Naive thymus-derived CD8-positive, alpha-beta T cell (primary cell): ENCODE data around the gene ERGIC1. TPM values are rescaled to one million over a fixed set of nuclear protein-coding genes. Genes with fewer than 3 reads are reported as not detected.
"Not testable (repeated sequence)": the region's sequence is repeated elsewhere in the genome, so short reads cannot be mapped to it uniquely, and the experiment has no call there.

Source experiments
- ATAC-seq, 2 donors: fragments of 150-1000 bp; cut with Tn5 transposase in 1 of 2; sonication (Bioruptor Pico), chemical (Tn5 transposase) in 1 of 2; 1 replicate in 1 of 2; 2 replicates in 1 of 2; pipeline ENCODE4 v1.10.0; 2021; ENCODE audit warnings: mild to moderate bottlenecking in 2 of 2, moderate library complexity in 2 of 2
- POLR2A ChIA-PET: fragments of 350-600 bp; sonication (Branson Sonifier 250); formaldehyde crosslinking; loops from one replicate; lab custom pipeline; 2021; ENCODE audit warnings: antibody characterized with exemption; lab: Charles Lee
- DNase-seq, 10 donors: peaks; one replicate each; pipeline versions ENCODE4 v3.0.0 to v3.0.0-alpha.2; 2020 to 2022
- H3K27ac Mint-ChIP-seq, 10 donors: one replicate each; pipeline ENCODE4 v1.8.0; 2020 to 2022; ENCODE audit warnings: mild to moderate bottlenecking in 10 of 10, mixed read lengths in 10 of 10, moderate library complexity in 4 of 10, inconsistent platforms in 1 of 10
- H3K27me3 Mint-ChIP-seq, 5 donors: one replicate each; pipeline ENCODE4 v1.8.0; 2021 to 2022; ENCODE audit warnings: mixed read lengths in 5 of 5
- H3K36me3 Mint-ChIP-seq, 3 donors: one replicate each; pipeline ENCODE4 v1.8.0; 2020 to 2022; ENCODE audit warnings: mixed read lengths in 3 of 3, mild to moderate bottlenecking in 2 of 3, inconsistent platforms in 1 of 3
- H3K4me1 Mint-ChIP-seq, 4 donors: one replicate each; pipeline ENCODE4 v1.8.0; 2021 to 2022; ENCODE audit warnings: mixed read lengths in 4 of 4
- H3K4me3 Mint-ChIP-seq, 10 donors: one replicate each; pipeline ENCODE4 v1.8.0; 2020 to 2022; ENCODE audit warnings: mild to moderate bottlenecking in 10 of 10, mixed read lengths in 10 of 10, moderate library complexity in 6 of 10, inconsistent platforms in 1 of 10
- H3K9me3 Mint-ChIP-seq, 9 donors: one replicate each; pipeline ENCODE4 v1.8.0; 2020 to 2022; ENCODE audit warnings: mixed read lengths in 9 of 9, mild to moderate bottlenecking in 3 of 9, inconsistent platforms in 1 of 9, moderate library complexity in 1 of 9
- polyA plus RNA-seq, 3 donors: library from polyadenylated mRNA; unstranded; fragments of 300-500 nt; fragmentation: Illumina TruSeq; gene quantifications; one replicate each; pipeline ENCODE4 v1.2.3, GENCODE V29; 2021
- total RNA-seq, 8 experiments: library from RNA in 2 of 8; stranded (reverse) in 2 of 8; gene quantifications; one replicate each; pipeline ENCODE4 v1.2.3 and lab custom pipeline; 2021 to 2026

The ERGIC1 gene
- total and polyA plus RNA-seq, 5 experiments from 2014 or later = 18.4 to 74.4 (median 23.8) TPM

GRCh38 chr5:172864171-172864570 is 30.1 kb downstream of the ERGIC1 start:
- H3K4me3 Mint-ChIP-seq, DNase-seq, H3K9me3 Mint-ChIP-seq, H3K27me3 Mint-ChIP-seq, ATAC-seq, POLR2A ChIA-PET, H3K36me3 Mint-ChIP-seq: not testable (repeated sequence)
- peak overlapping the region in 1 of 10 donors; percentile 6 for H3K27ac Mint-ChIP-seq
- peaks cover 36 to 78% (median 61%) of the 10 kb centered on the region in 4 donors for H3K4me1 Mint-ChIP-seq

- no peak overlapping the region for H3K4me3 Mint-ChIP-seq
- H3K9me3 Mint-ChIP-seq = no peaks in the 10 kb centered on the region
- no peak for ATAC-seq
- peaks cover 35 to 72% (median 58%) of the 10 kb centered on the region in 4 donors for H3K4me1 Mint-ChIP-seq
- POLR2A ChIA-PET = no interaction called here
- no peak for DNase-seq
- H3K27me3 Mint-ChIP-seq = no peaks in the 10 kb centered on the region
- peaks cover 0 to 8% (median 0%) of the 10 kb centered on the region in 3 donors for H3K36me3 Mint-ChIP-seq
- peak overlapping the region in 2 of 10 donors; percentile 6 to 33 for H3K27ac Mint-ChIP-seq
These were observed 30.7 kb downstream of the ERGIC1 start for GRCh38 chr5:172864747-172865146.

GRCh38 chr5:172866378-172866777 is 32.3 kb downstream of the ERGIC1 start:
- peaks cover 26 to 56% (median 42%) of the 10 kb centered on the region in 4 donors for H3K4me1 Mint-ChIP-seq
- H3K27me3 Mint-ChIP-seq = no peaks in the 10 kb centered on the region
- DNase-seq = no peak
- no peak for ATAC-seq
- POLR2A ChIA-PET = no interaction called here
- peak overlapping the region in 3 of 10 donors; percentile 60 to 71 (median 61) for H3K27ac Mint-ChIP-seq
- H3K36me3 Mint-ChIP-seq = peaks cover 0 to 8% (median 0%) of the 10 kb centered on the region in 3 donors
- no peaks in the 10 kb centered on the region for H3K9me3 Mint-ChIP-seq
- no peak overlapping the region for H3K4me3 Mint-ChIP-seq

- no peak for ATAC-seq
- peak overlapping the region in 3 of 10 donors; percentile 28 to 68 (median 61) for H3K27ac Mint-ChIP-seq
- no peaks in the 10 kb centered on the region for H3K27me3 Mint-ChIP-seq
- peak in 1 of 10 donors; percentile 22 for DNase-seq
- H3K36me3 Mint-ChIP-seq = peaks cover 0 to 6% (median 0%) of the 10 kb centered on the region in 3 donors
- peaks cover 24 to 49% (median 36%) of the 10 kb centered on the region in 4 donors for H3K4me1 Mint-ChIP-seq
- no peaks in the 10 kb centered on the region for H3K9me3 Mint-ChIP-seq
- POLR2A ChIA-PET = no interaction called here
- H3K4me3 Mint-ChIP-seq = no peak overlapping the region
These were observed 33.0 kb downstream of the ERGIC1 start for GRCh38 chr5:172866802-172867748.

- no peaks in the 10 kb centered on the region for H3K27me3 Mint-ChIP-seq
- POLR2A ChIA-PET = no interaction called here
- H3K4me1 Mint-ChIP-seq = peaks cover 21 to 41% (median 33%) of the 10 kb centered on the region in 4 donors
- H3K36me3 Mint-ChIP-seq = peaks cover 0 to 6% (median 0%) of the 10 kb centered on the region in 3 donors
- no peak overlapping the region for H3K4me3 Mint-ChIP-seq
- peak overlapping the region in 5 of 10 donors; percentile 24 to 74 (median 62) for H3K27ac Mint-ChIP-seq
- ATAC-seq (no peak), DNase-seq (peak in 1 of 10 donors; percentile 4)
- no peaks in the 10 kb centered on the region for H3K9me3 Mint-ChIP-seq
These were observed 33.8 kb downstream of the ERGIC1 start for GRCh38 chr5:172867761-172868435.

DNA sequence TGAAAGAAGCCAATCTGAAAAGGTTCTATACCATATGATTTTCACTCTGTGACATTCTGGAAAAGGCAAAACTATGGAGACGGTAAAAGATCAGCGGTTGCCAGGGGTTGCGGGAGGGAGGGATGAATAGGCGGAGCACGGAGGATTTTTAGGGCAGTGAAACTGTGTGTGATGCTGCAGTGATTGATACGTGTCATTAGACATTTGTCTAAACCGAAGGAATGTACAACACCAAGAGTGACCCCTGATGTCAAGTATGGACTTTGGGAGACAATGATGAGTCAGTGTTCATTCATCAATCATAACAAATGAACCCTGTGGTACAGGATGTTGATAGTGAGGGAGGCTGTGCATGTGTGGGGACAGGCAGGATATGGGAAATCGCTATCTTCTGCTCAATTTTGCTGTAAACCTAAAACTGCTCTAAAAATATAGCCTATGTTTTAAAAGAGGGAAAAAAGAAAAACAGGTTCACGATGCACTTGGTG is 34.4 kb downstream of the ERGIC1 start:
- peaks cover 0 to 6% (median 0%) of the 10 kb centered on the region in 3 donors for H3K36me3 Mint-ChIP-seq
- H3K27me3 Mint-ChIP-seq = no peaks in the 10 kb centered on the region
- no peaks in the 10 kb centered on the region for H3K9me3 Mint-ChIP-seq
- POLR2A ChIA-PET = no interaction called here
- no peak overlapping the region for H3K4me3 Mint-ChIP-seq
- no peak for ATAC-seq
- H3K4me1 Mint-ChIP-seq = peaks cover 23 to 39% (median 32%) of the 10 kb centered on the region in 4 donors
- no peak for DNase-seq
- H3K27ac Mint-ChIP-seq = peak overlapping the region in 8 of 10 donors; percentile 24 to 84 (median 60)

DNA sequence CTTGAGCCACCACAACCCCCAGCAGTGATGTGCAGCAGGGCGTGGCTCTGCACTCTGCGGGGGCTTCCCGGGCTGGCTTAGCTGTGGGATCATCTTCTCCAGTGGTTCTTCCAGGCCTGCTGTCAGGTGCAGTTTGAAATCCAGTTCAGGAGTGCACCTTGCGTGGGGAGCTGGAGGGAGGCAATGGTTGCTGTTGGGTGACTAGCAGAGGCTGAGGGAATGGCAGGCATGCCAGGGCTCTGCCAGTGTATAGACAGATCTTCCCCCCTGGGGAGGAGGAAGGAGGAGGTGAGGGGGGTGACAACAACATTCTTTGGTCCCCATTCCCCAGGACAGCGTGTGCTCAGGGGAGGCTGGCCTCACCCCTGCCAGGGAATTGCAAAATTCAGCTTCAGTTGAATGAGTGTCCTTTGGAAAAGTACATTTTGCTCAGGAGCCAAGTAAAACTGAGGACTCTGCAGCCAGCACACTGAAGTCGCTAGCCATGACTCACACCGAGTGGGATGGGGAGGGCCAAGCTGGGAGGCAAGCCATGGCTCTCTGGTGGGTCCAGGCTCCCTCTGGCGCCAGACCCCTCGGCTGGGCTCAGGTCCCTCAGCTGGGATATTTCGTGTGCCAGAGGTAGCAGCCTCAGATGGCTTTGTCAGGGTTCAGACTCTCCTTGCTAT is 35.0 kb downstream of the ERGIC1 start:
- ATAC-seq (no peak), DNase-seq (peak in 1 of 10 donors; percentile 21)
- Mint-ChIP-seq H3K27me3 (no peaks in the 10 kb centered on the region), H3K36me3 (peaks cover 0 to 3% (median 0%) of the 10 kb centered on the region in 3 donors), H3K4me1 (peaks cover 23 to 44% (median 32%) of the 10 kb centered on the region in 4 donors), H3K4me3 (no peak overlapping the region), H3K27ac (peak overlapping the region in 8 of 10 donors; percentile 9 to 74 (median 44)), H3K9me3 (no peaks in the 10 kb centered on the region)
- POLR2A ChIA-PET = no interaction called here

GRCh38 chr5:172869691-172870090 is 35.6 kb downstream of the ERGIC1 start:
- no peak for ATAC-seq
- no peaks in the 10 kb centered on the region for H3K27me3 Mint-ChIP-seq
- POLR2A ChIA-PET = no interaction called here
- H3K4me3 Mint-ChIP-seq = no peak overlapping the region
- DNase-seq = peak in 1 of 10 donors; percentile 4
- H3K36me3 Mint-ChIP-seq = peaks cover 0 to 3% (median 0%) of the 10 kb centered on the region in 3 donors
- no peaks in the 10 kb centered on the region for H3K9me3 Mint-ChIP-seq
- peaks cover 23 to 44% (median 31%) of the 10 kb centered on the region in 4 donors for H3K4me1 Mint-ChIP-seq
- H3K27ac Mint-ChIP-seq = peak overlapping the region in 2 of 10 donors; percentile 11 to 44

DNA sequence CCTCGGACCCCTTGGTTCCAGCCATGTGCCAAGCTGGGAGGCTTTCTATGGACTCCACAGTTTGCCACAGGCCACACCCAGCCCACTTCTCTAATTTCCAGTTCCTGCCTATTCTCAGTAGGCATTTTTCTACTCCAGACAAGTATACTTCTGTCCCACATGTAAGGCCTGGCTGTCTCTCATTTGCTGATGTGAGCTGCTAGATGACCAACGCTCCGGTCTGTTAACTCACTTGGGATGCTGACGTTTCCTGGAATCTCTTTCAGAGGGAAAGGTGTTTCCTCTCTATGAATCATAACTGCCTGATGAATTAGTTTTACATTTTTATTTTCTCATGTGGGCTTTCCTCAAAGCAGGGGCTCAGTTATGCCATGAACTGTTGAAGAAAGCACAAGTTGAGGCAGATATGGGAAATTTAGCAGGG is 36.3 kb downstream of the ERGIC1 start:
- no peak for DNase-seq

DNA sequence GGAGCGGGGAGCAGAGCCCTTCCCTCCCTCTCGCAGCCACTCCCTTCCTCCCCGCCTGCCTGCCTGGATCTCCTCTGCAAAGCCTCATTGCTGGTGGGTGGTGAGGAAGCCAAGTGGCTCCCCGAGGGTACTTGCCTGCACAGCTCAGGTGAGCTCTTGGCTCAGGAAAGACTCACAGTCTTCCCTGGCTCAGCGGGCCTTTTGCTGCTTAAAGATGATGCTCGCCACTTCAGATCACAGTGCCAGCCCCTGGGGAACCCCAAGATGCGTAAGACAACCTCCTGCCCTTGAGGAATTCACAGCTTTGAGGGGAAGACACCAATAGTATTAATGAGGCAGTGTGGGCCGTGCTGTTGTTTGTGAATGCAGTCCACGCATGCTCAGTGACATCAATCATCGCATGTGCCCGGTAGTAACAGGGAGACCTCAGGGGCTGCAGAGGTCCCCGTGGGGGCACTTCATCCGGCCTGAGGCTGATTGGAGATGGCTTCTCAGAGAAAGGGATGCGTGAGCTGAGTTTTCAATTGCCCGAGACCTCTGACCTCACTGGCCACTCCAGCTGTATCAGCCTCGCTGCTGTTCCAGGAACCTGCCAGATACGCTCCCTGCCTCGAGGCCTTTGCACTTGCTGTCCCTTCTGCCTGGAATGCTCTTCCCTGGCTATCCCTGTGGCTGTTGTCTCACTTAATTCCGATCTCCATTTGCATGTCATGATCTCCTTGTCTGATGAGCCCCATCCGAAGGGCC is 36.8 kb downstream of the ERGIC1 start:
- peak in 1 of 10 donors; percentile 43 for DNase-seq
- no peaks in the 10 kb centered on the region for H3K27me3 Mint-ChIP-seq
- H3K4me3 Mint-ChIP-seq = no peak overlapping the region
- POLR2A ChIA-PET = no interaction called here
- no peak overlapping the region for H3K27ac Mint-ChIP-seq
- H3K4me1 Mint-ChIP-seq = peaks cover 27 to 52% (median 35%) of the 10 kb centered on the region in 4 donors
- peaks cover 0 to 3% (median 0%) of the 10 kb centered on the region in 3 donors for H3K36me3 Mint-ChIP-seq
- ATAC-seq = no peak
- no peaks in the 10 kb centered on the region for H3K9me3 Mint-ChIP-seq

More for the DNA sequence above, 36.3 kb downstream of the ERGIC1 start:
- no peak for ATAC-seq
- Mint-ChIP-seq H3K36me3 (peaks cover 0 to 3% (median 0%) of the 10 kb centered on the region in 3 donors), H3K27ac (no peak overlapping the region), H3K9me3 (no peaks in the 10 kb centered on the region), H3K27me3 (no peaks in the 10 kb centered on the region), H3K4me1 (peaks cover 24 to 49% (median 35%) of the 10 kb centered on the region in 4 donors), H3K4me3 (no peak overlapping the region)
- POLR2A ChIA-PET = no interaction called here

DNA sequence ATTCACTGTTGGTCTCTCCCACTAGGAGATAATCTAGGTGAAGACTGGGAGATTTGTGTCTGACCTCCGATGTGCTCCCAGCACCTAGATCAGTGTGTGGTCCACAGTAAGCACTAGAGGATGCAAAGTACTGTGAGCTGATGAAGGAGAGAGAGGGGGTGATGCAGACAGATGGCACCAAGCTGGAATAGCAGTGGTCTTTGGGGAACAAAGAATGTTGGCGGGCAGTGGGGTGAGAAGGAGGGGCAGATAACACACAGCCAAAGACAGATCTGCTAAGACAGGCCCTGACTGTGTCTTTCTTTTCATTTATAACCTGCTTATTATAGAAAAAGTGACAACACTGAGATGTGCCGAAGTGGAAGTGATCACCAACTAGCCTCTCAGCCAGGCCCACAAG is 37.5 kb downstream of the ERGIC1 start:
- POLR2A ChIA-PET = no interaction called here
- peak in 1 of 10 donors; percentile 7 for DNase-seq

More for the DNA sequence above, 37.5 kb downstream of the ERGIC1 start:
- no peak overlapping the region for H3K4me3 Mint-ChIP-seq
- H3K27ac Mint-ChIP-seq = no peak overlapping the region
- H3K36me3 Mint-ChIP-seq = peaks cover 0 to 3% (median 0%) of the 10 kb centered on the region in 3 donors
- H3K4me1 Mint-ChIP-seq = peaks cover 28 to 56% (median 36%) of the 10 kb centered on the region in 4 donors
- no peaks in the 10 kb centered on the region for H3K27me3 Mint-ChIP-seq
- ATAC-seq = no peak
- H3K9me3 Mint-ChIP-seq = no peaks in the 10 kb centered on the region
